Measurements from ENCODE around the gene MRM1. TPM values are rescaled to one million over a fixed set of nuclear protein-coding genes. Genes with fewer than 3 reads are reported as not detected.

The MRM1 gene
- total and polyA plus RNA-seq, 2 experiments from 2014 or later, result 3.8 to 5.9 TPM

GRCh38 chr17:36617773-36618172 lies 16.4 kb downstream of the MRM1 start:
- Histone ChIP-seq H3K9ac (no peak overlapping the region), H3K9me3 (ENCODE audit: low read depth) (no peaks in the 10 kb centered on the region), H3K4me3 (no peak overlapping the region), H3K27me3 (replicated peaks; ENCODE audit: insufficient read depth) (no peaks in the 10 kb centered on the region), H3K36me3 (ENCODE audit: low read depth) (no peaks in the 10 kb centered on the region), H3K27ac (no peak overlapping the region), H3K79me2 (ENCODE audit: insufficient read depth) (no peaks in the 10 kb centered on the region), H4K20me1 (ENCODE audit: insufficient read depth) (no peaks in the 10 kb centered on the region), H3K9me2 (ENCODE audit: insufficient read depth) (no peaks in the 10 kb centered on the region), H3K4me2 (ENCODE audit: unreplicated experiment) (no peak overlapping the region), H2AFZ (no peak overlapping the region), H3K4me1 (ENCODE audit: insufficient read depth) (no peaks in the 10 kb centered on the region), H3F3A (ENCODE audit: insufficient read depth) (no peaks in the 10 kb centered on the region)
- WGBS, 2 experiments (ENCODE audit: low coverage in 1 of 2, low lambda C conversion rate in 2 of 2, missing lambda C conversion rate in 2 of 2), result 72 to 73% methylated on average over 7 of the region's 7 CpGs
- DNase-seq, result no peak
- TF ChIP-seq EZH2phosphoT487 (IDR thresholded peaks at IDR 0.05; ENCODE audit: insufficient read depth, low read depth) (no peak), EZH2 (IDR thresholded peaks at IDR 0.05; ENCODE audit: insufficient read depth, poor library complexity, severe bottlenecking) (no peak)
- in situ Hi-C loops (cut with MboI), result no loop called here

DNA sequence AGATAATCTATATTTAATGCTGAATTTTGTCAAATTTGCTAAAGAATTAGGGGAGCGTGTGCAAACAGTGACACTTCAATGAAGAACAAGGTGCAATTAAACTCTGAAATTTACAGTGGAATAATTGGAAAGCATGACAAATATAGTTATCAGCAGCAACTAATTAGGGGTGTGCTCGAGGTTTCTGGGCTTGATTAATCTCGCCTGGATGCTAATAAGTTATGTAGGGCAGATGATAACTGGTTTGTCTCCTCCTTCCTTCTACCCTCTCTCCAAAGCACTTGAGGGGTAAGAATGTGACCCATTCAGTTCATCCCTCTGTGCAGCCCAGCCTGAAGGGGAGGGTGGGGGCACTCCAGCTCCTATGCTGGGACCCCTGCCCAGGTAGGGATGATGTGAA lies 21.9 kb downstream of the MRM1 start:
- DNase-seq, result no peak
- TF ChIP-seq EZH2 (IDR thresholded peaks at IDR 0.05; ENCODE audit: insufficient read depth, poor library complexity, severe bottlenecking), result no peak
- no peak for TF ChIP-seq EZH2phosphoT487 (IDR thresholded peaks at IDR 0.05; ENCODE audit: insufficient read depth, low read depth)
- H3K79me2 ChIP-seq (ENCODE audit: insufficient read depth), result no peaks in the 10 kb centered on the region
- no peaks in the 10 kb centered on the region for H3K27me3 ChIP-seq (replicated peaks; ENCODE audit: insufficient read depth)
- no peaks in the 10 kb centered on the region for H3K9me2 ChIP-seq (ENCODE audit: insufficient read depth)
- no peak overlapping the region for H2AFZ ChIP-seq
- H4K20me1 ChIP-seq (ENCODE audit: insufficient read depth), result no peaks in the 10 kb centered on the region
- H3K9ac ChIP-seq, result no peak overlapping the region
- 42 to 53% methylated on average over 3 of the region's 3 CpGs for WGBS, 2 experiments (ENCODE audit: low coverage in 1 of 2, low lambda C conversion rate in 2 of 2, missing lambda C conversion rate in 2 of 2)
- in situ Hi-C loops (cut with MboI), result no loop called here
- no peaks in the 10 kb centered on the region for H3F3A ChIP-seq (ENCODE audit: insufficient read depth)
- no peaks in the 10 kb centered on the region for H3K9me3 ChIP-seq (ENCODE audit: low read depth)
- H3K4me1 ChIP-seq (ENCODE audit: insufficient read depth), result no peaks in the 10 kb centered on the region
- no peak overlapping the region for H3K4me2 ChIP-seq (ENCODE audit: unreplicated experiment)
- no peaks in the 10 kb centered on the region for H3K36me3 ChIP-seq (ENCODE audit: low read depth)
- H3K27ac ChIP-seq, result no peak overlapping the region
- H3K4me3 ChIP-seq, result no peak overlapping the region

DNA sequence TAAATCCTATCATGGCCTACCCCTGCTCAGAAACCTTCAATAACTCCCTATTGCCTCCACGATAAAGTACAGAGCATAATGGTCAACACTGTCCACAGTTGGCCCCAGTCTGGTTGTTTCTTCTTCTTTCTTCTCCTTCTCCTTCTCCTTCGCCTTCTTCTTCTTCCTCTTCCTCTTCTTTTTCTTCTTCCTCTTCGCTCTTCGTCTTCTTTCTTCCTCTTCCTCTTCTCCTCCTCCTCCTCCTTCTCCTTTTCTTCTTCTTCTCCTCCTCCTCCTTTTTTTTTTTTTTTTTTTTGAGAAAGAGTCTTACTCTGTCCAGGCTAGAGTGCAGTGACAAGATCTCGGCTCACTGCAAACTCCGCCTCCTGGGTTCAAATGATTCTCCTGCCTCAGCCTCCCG lies 23.8 kb downstream of the MRM1 start:
- Histone ChIP-seq H3K9me3 (ENCODE audit: low read depth) (no peaks in the 10 kb centered on the region), H3K9me2 (ENCODE audit: insufficient read depth) (no peaks in the 10 kb centered on the region), H3K27ac (no peak overlapping the region), H3F3A (ENCODE audit: insufficient read depth) (no peaks in the 10 kb centered on the region), H3K27me3 (replicated peaks; ENCODE audit: insufficient read depth) (no peaks in the 10 kb centered on the region), H3K4me3 (no peak overlapping the region), H3K9ac (no peak overlapping the region), H4K20me1 (ENCODE audit: insufficient read depth) (no peaks in the 10 kb centered on the region), H3K4me2 (ENCODE audit: unreplicated experiment) (no peak overlapping the region), H3K36me3 (ENCODE audit: low read depth) (no peaks in the 10 kb centered on the region), H2AFZ (no peak overlapping the region), H3K4me1 (ENCODE audit: insufficient read depth) (no peaks in the 10 kb centered on the region), H3K79me2 (ENCODE audit: insufficient read depth) (no peaks in the 10 kb centered on the region)
- in situ Hi-C loops (cut with MboI), result loop anchor here (5.0 to 25.0 kb wide), 2 partner anchors 422 to 612 kb away; no protein-coding TSS in a partner anchor
- DNase-seq, result no peak
- WGBS, 2 experiments (ENCODE audit: low coverage in 1 of 2, low lambda C conversion rate in 2 of 2, missing lambda C conversion rate in 2 of 2), result 67 to 76% methylated on average over 7 of the region's 7 CpGs
- TF ChIP-seq EZH2 (IDR thresholded peaks at IDR 0.05; ENCODE audit: insufficient read depth, poor library complexity, severe bottlenecking) (no peak), EZH2phosphoT487 (IDR thresholded peaks at IDR 0.05; ENCODE audit: insufficient read depth, low read depth) (no peak)

DNA sequence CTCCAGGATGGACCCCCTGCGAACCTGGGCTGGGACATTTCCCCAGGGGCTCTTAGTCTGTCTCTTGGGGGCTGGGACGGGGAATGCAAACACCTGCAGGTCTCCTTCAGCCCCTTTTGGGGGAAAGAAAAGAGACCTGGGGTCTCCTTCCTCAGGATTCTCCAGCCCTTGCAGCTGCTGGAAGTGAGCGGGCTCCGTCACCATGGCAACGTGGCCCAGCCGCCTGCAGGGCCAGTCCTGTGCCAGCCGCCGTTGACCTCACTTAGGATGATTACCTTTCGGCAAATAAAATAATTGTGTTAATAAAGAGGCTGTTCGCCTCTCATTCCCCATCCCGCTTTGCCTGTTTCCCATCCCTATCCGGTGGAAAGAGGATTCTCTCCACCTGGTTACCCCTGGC lies 25.7 kb downstream of the MRM1 start:
- H3K4me3 ChIP-seq, result no peak overlapping the region
- 66 to 69% methylated on average over 12 of the region's 12 CpGs for WGBS, 2 experiments (ENCODE audit: low coverage in 1 of 2, low lambda C conversion rate in 2 of 2, missing lambda C conversion rate in 2 of 2)
- in situ Hi-C loops (cut with MboI), result loop anchor here (5.0 to 25.0 kb wide), 2 partner anchors 420 to 610 kb away; no protein-coding TSS in a partner anchor

GRCh38 chr17:36628576-36628975 lies 27.2 kb downstream of the MRM1 start:
- Histone ChIP-seq H3K9ac (no peak overlapping the region), H4K20me1 (ENCODE audit: insufficient read depth) (no peaks in the 10 kb centered on the region), H3K36me3 (ENCODE audit: low read depth) (no peaks in the 10 kb centered on the region), H2AFZ (no peak overlapping the region), H3K27ac (no peak overlapping the region), H3K9me3 (ENCODE audit: low read depth) (no peaks in the 10 kb centered on the region), H3K9me2 (ENCODE audit: insufficient read depth) (no peaks in the 10 kb centered on the region), H3K79me2 (ENCODE audit: insufficient read depth) (no peaks in the 10 kb centered on the region), H3K4me1 (ENCODE audit: insufficient read depth) (no peaks in the 10 kb centered on the region), H3K4me2 (ENCODE audit: unreplicated experiment) (no peak overlapping the region), H3K27me3 (replicated peaks; ENCODE audit: insufficient read depth) (no peaks in the 10 kb centered on the region; the same call in 1 of the 2 replicates), H3K4me3 (no peak overlapping the region), H3F3A (ENCODE audit: insufficient read depth) (no peaks in the 10 kb centered on the region)
- TF ChIP-seq EZH2phosphoT487 (IDR thresholded peaks at IDR 0.05; ENCODE audit: insufficient read depth, low read depth) (no peak), EZH2 (IDR thresholded peaks at IDR 0.05; ENCODE audit: insufficient read depth, poor library complexity, severe bottlenecking) (no peak)
- in situ Hi-C loops (cut with MboI), result loop anchor here (5.0 to 25.0 kb wide), 2 partner anchors 419 to 609 kb away; no protein-coding TSS in a partner anchor
- DNase-seq, result no peak
- 82 to 85% methylated on average over 2 of the region's 2 CpGs for WGBS, 2 experiments (ENCODE audit: low coverage in 1 of 2, low lambda C conversion rate in 2 of 2, missing lambda C conversion rate in 2 of 2)

More for the DNA sequence above, 25.7 kb downstream of the MRM1 start:
- Histone ChIP-seq H3K27ac (no peak overlapping the region), H4K20me1 (ENCODE audit: insufficient read depth) (no peaks in the 10 kb centered on the region), H3K9me3 (ENCODE audit: low read depth) (no peaks in the 10 kb centered on the region), H3K4me2 (ENCODE audit: unreplicated experiment) (no peak overlapping the region), H3K4me1 (ENCODE audit: insufficient read depth) (no peaks in the 10 kb centered on the region), H3K27me3 (replicated peaks; ENCODE audit: insufficient read depth) (no peaks in the 10 kb centered on the region; the same call in 1 of the 2 replicates), H3K9ac (no peak overlapping the region), H3K36me3 (ENCODE audit: low read depth) (no peaks in the 10 kb centered on the region), H3K79me2 (ENCODE audit: insufficient read depth) (no peaks in the 10 kb centered on the region), H3K9me2 (ENCODE audit: insufficient read depth) (no peaks in the 10 kb centered on the region), H3F3A (ENCODE audit: insufficient read depth) (no peaks in the 10 kb centered on the region), H2AFZ (no peak overlapping the region)
- DNase-seq, result no peak
- TF ChIP-seq EZH2 (IDR thresholded peaks at IDR 0.05; ENCODE audit: insufficient read depth, poor library complexity, severe bottlenecking), result no peak
